Adipose tissue (tissue), 3 donors: Measurements from ENCODE around the gene TMEM232. TPM values are rescaled to one million over a fixed set of nuclear protein-coding genes. Genes with fewer than 3 reads are reported as not detected.

Experiments used
- H3K27ac ChIP-seq: one replicate; pipeline ENCODE4 v1.5.1; 2013; ENCODE audit warnings: low read depth, low read length
- WGBS, 3 donors: extraction: QIAGEN DNeasy Blood & Tissue Kit; methylation state at CpG; one replicate each; pipeline ENCODE4 v1.1.7; 2013; 5-methylcytosine and 5-hydroxymethylcytosine counted together
- polyA plus RNA-seq, 3 donors: library from polyadenylated mRNA; stranded (reverse); fragments of 200-250 nt; gene quantifications; one replicate each; pipeline ENCODE4 v1.2.3, GENCODE V29; 2013
- donor health status: healthy with polysubstance abuse.
- donor health status: Bipolar disorder and iron deficiency.
- donor health status: healthy.

Gene TMEM232
- polyA plus RNA-seq, 3 donors: 0.97 to 1.2 TPM; not detected in 1

DNA sequence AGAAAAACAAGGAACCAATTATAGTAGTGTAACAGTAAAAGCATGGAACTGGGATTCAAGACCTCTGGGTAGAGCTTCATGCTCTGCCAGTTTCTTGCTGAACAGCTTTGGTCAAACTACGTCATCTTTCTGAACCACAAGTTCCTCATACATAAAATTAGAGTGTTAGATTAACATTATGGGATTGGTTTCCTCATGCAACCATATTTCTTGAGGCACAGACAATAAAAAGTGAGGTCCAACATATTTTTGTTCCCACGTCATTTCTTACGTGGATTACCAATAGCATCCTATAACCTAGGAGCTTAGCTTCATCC, 354.8 kb downstream of the TMEM232 start:
- 72 to 96% (median 72%) methylated on average over 3 of the region's 3 CpGs for WGBS, 3 donors
- no peak overlapping the region for H3K27ac ChIP-seq

DNA sequence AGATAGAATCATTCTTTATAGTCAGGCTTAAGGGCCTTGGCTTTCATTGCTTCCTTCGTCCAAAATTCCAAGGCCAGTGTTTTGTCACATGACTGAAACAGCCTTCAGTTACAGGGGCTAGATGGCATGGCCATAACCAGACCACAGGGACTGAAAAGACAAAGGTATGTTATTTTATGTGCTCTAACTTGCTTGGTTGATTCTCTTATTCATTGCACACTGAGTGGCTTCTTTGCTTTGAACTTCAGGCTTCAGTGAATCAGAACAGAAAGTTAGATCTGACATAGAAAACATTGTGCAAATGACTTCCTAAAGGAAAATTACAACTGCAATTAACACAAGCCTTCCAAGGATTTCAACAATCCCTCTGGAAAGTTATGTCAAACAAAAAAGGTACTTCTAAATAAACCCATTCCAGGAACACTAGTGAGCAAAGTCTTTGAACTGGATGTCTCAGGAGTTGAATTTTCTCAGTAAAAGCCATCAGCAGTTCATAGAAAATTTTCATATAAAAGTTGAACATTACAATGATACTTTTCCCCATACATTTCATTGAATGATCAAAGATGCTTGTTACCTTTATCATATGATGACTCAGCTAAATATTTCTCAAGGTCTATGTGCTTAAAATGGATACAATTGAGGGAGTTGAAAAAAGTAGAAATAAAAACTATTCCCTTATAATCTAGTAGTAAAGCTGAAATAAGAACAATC, 355.3 kb downstream of the TMEM232 start:
- H3K27ac ChIP-seq: no peak overlapping the region
- WGBS, 3 donors: 36 to 74% (median 64%) methylated on average over 1 of the region's 1 CpG

Other genes starting within 250 kb of the TMEM232 start
- gene SLC25A46, start 12.3 kb upstream of the TMEM232 start, polyA plus RNA-seq: 10 to 100 TPM; 11.2 to 24.1 (median 17.7) TPM